HepG2 (cell line): ENCODE results near the gene ARMH1. TPM values are rescaled to one million over a fixed set of nuclear protein-coding genes. Genes with fewer than 3 reads are reported as not detected.

Source experiments
- ATF3 ChIP-seq: sonication (generic); formaldehyde crosslinking; IDR thresholded peaks from 2 replicates; pipeline ENCODE4 v1.4.0; 2020; ENCODE audit warnings: missing genetic modification reagents
- ATF5 ChIP-seq: sonication (generic); formaldehyde crosslinking; IDR thresholded peaks from 2 replicates; pipeline ENCODE4 v1.4.0; 2020; ENCODE audit warnings: mild to moderate bottlenecking, low read depth, missing genetic modification reagents
- DNMT3B ChIP-seq: conservative IDR thresholded peaks from 2 replicates; pipeline ENCODE4 v1.6.1; 2016; ENCODE audit warnings: missing biosample characterization, control low read depth
- DZIP1 ChIP-seq: sonication (generic); formaldehyde crosslinking; IDR thresholded peaks from 2 replicates; pipeline ENCODE4 v1.5.0; 2020; ENCODE audit warnings: mild to moderate bottlenecking, missing genetic modification reagents
- GATAD1 ChIP-seq: IDR thresholded peaks from 2 replicates; pipeline ENCODE4 v1.6.1; 2016; ENCODE audit warnings: missing genetic modification reagents, missing compliant biosample characterization
- HCFC1 ChIP-seq: fragments of 150-350 bp; IDR thresholded peaks from 2 replicates; pipeline ENCODE4 v1.6.1; 2014; ENCODE audit warnings: low read depth, low read length
- MIER3 ChIP-seq: IDR thresholded peaks from 2 replicates; pipeline ENCODE4 v1.6.1; 2016; ENCODE audit warnings: missing compliant biosample characterization, borderline replicate concordance
- RBM39 ChIP-seq: fragments of 200-400 bp; formaldehyde crosslinking; IDR thresholded peaks from one replicate; pipeline ENCODE4 v1.6.1; 2018; ENCODE audit warnings: antibody characterized with exemption, mild to moderate bottlenecking, low read depth, low read length; ENCODE audit not compliant: poor library complexity, severe bottlenecking
- SCMH1 ChIP-seq: sonication (generic); formaldehyde crosslinking; IDR thresholded peaks from 2 replicates; pipeline ENCODE4 v1.9.0; 2021; ENCODE audit warnings: missing genetic modification reagents, mild to moderate bottlenecking, borderline replicate concordance
- SMC3 ChIP-seq: IDR thresholded peaks from 2 replicates; pipeline ENCODE4 v1.6.1; 2011; ENCODE audit warnings: low read length, improper control_type of control experiment
- TSC22D2 ChIP-seq: sonication (generic); formaldehyde crosslinking; IDR thresholded peaks from 2 replicates; pipeline ENCODE4 v1.5.1; 2020; ENCODE audit warnings: missing genetic modification reagents, mild to moderate bottlenecking, borderline replicate concordance
- ZBTB20 ChIP-seq: sonication (generic); formaldehyde crosslinking; IDR thresholded peaks from 2 replicates; pipeline ENCODE4 v1.8.1; 2023; ENCODE audit warnings: missing genetic modification reagents, low read depth, mild to moderate bottlenecking, borderline replicate concordance
- ZBTB33 ChIP-seq: sonication (generic); formaldehyde crosslinking; IDR thresholded peaks from 2 replicates; pipeline ENCODE4 v1.4.0; 2020; ENCODE audit warnings: missing genetic modification reagents
- ZBTB49 ChIP-seq: sonication (generic); formaldehyde crosslinking; IDR thresholded peaks from 2 replicates; pipeline ENCODE4 v1.4.0; 2020; ENCODE audit warnings: missing genetic modification reagents, borderline replicate concordance
- ZFP90 ChIP-seq: sonication (generic); formaldehyde crosslinking; IDR thresholded peaks from 2 replicates; pipeline ENCODE4 v1.8.0; 2022; ENCODE audit warnings: missing genetic modification reagents, mild to moderate bottlenecking, inconsistent platforms, borderline replicate concordance
- ZMYM2 ChIP-seq: sonication (generic); formaldehyde crosslinking; IDR thresholded peaks from 2 replicates; pipeline ENCODE4 v1.8.0; 2022; ENCODE audit warnings: mild to moderate bottlenecking, missing genetic modification reagents
- ZNF362 ChIP-seq: sonication (generic); formaldehyde crosslinking; IDR thresholded peaks from 2 replicates; pipeline ENCODE4 v1.4.0; 2020; ENCODE audit warnings: missing genetic modification reagents, mild to moderate bottlenecking, borderline replicate concordance
- ZNF75D ChIP-seq: sonication (generic); formaldehyde crosslinking; IDR thresholded peaks from 2 replicates; pipeline ENCODE4 v1.8.1; 2023; ENCODE audit warnings: missing genetic modification reagents, mild to moderate bottlenecking, borderline replicate concordance
- ZNF766 ChIP-seq: sonication (generic); formaldehyde crosslinking; IDR thresholded peaks from 2 replicates; pipeline ENCODE4 v1.5.0; 2020; ENCODE audit warnings: missing genetic modification reagents, borderline replicate concordance
- polyA plus RNA-seq, 8 experiments: library from polyadenylated mRNA; depleted of rRNA in 3 of 8; stranded (reverse) in 7 of 8; unstranded in 1 of 8; fragments of >200 nt; fragmentation: Illumina TruSeq in 4 of 8; extraction: Trizol in 4 of 8; gene quantifications; 2 replicates each; pipeline versions ENCODE4 v1.2.1 to v1.2.3, GENCODE V29; 2011 to 2016; ENCODE audit warnings: low read depth in 4 of 8, missing spikeins in 1 of 8, mixed read lengths in 1 of 8; ENCODE audit not compliant: insufficient read depth in 1 of 8
- total RNA-seq, 5 experiments: library from RNA; depleted of rRNA; stranded (reverse); fragments of >200 nt; fragmentation: Illumina TruSeq; extraction: Trizol; gene quantifications; 2 replicates each; pipeline ENCODE4 v1.2.3, GENCODE V29; 2016; ENCODE audit warnings: low read depth in 1 of 5

Gene ARMH1
- total and polyA plus RNA-seq, 2 of the 13 experiments (the other 11 are each of a cell fraction or from before 2014, with no cell fraction given), result 0.69 TPM; not detected in 1

GRCh38 chr1:44701141-44701573 is 26.6 kb downstream of the ARMH1 start (continued):
- no peak for TF ChIP-seq RBM39
- peak; percentile 89 for TF ChIP-seq ZNF362 (CRISPR knock-in tag)
- TF ChIP-seq ZFP90 (CRISPR knock-in tag), result no peak
- no peak for TF ChIP-seq ZBTB49
- TF ChIP-seq ATF5, result no peak
- TF ChIP-seq DNMT3B (CRISPR knock-in tag), result no peak
- TF ChIP-seq ZNF766 (CRISPR knock-in tag), result no peak
- no peak for TF ChIP-seq SCMH1 (CRISPR knock-in tag)
- no peak for TF ChIP-seq ZNF75D (CRISPR knock-in tag)
- TF ChIP-seq ZBTB33 (CRISPR knock-in tag), result no peak
- TF ChIP-seq DZIP1 (CRISPR knock-in tag), result no peak
- TF ChIP-seq GATAD1 (CRISPR knock-in tag), result no peak; the same call in 1 of the 2 replicates
- no peak for TF ChIP-seq ZMYM2 (CRISPR knock-in tag)
- TF ChIP-seq MIER3 (CRISPR knock-in tag), result peak; percentile 59; the same call in 1 of the 2 replicates
- no peak for TF ChIP-seq SMC3
- TF ChIP-seq ZBTB20 (CRISPR knock-in tag), result no peak
- no peak for TF ChIP-seq HCFC1
- peak; percentile 56; the same call in 1 of the 2 replicates for TF ChIP-seq ATF3
- no peak for TF ChIP-seq TSC22D2 (CRISPR knock-in tag)
